ENCODE data around the gene ETFDH. TPM values are rescaled to one million over a fixed set of nuclear protein-coding genes. Genes with fewer than 3 reads are reported as not detected.
A peak's percentile ranks its signal among the peaks of the same experiment; 100 is the strongest.

The ETFDH gene
- total and polyA plus RNA-seq, 2 donors from 2014 or later, result 20.4 to 58.3 TPM

- FAIRE-seq, result peak; percentile 66
- no peaks in the 10 kb centered on the region for H3K9me3 ChIP-seq (ENCODE audit: control insufficient read depth in 2 of 3, insufficient read depth in 1 of 3, low read length in 3 of 3)
- peaks cover 8 to 55% (median 37%) of the 10 kb centered on the region in 3 donors for H3K36me3 ChIP-seq (ENCODE audit: control insufficient read depth in 2 of 3, insufficient read depth in 3 of 3, low read length in 3 of 3)
Observed at GRCh38 chr4:158714937-158715336, 42.8 kb downstream of the ETFDH start.

GRCh38 chr4:158715802-158716201 is 43.7 kb downstream of the ETFDH start:
- no peaks in the 10 kb centered on the region for H3K9me3 ChIP-seq (ENCODE audit: control insufficient read depth in 2 of 3, insufficient read depth in 1 of 3, low read length in 3 of 3)
- H3K4me1 ChIP-seq (ENCODE audit: control insufficient read depth in 2 of 3, insufficient read depth in 2 of 3, low read depth in 1 of 3, low read length in 3 of 3), result no peaks in the 10 kb centered on the region
- H3K36me3 ChIP-seq (ENCODE audit: control insufficient read depth in 2 of 3, insufficient read depth in 3 of 3, low read length in 3 of 3), result peaks cover 4 to 52% (median 39%) of the 10 kb centered on the region in 3 donors
- H3K4me3 ChIP-seq (ENCODE audit: low read length in 3 of 3), result no peak overlapping the region
- H3K27me3 ChIP-seq (ENCODE audit: control insufficient read depth, insufficient read depth, low read length), result no peaks in the 10 kb centered on the region
- no peak for FAIRE-seq
- intact Hi-C loops (cut with DNase I), result no loop called here
- no peak for DNase-seq
- H3K9ac ChIP-seq (ENCODE audit: low read length in 3 of 3), result no peak overlapping the region
- TF ChIP-seq, protein P1, sequence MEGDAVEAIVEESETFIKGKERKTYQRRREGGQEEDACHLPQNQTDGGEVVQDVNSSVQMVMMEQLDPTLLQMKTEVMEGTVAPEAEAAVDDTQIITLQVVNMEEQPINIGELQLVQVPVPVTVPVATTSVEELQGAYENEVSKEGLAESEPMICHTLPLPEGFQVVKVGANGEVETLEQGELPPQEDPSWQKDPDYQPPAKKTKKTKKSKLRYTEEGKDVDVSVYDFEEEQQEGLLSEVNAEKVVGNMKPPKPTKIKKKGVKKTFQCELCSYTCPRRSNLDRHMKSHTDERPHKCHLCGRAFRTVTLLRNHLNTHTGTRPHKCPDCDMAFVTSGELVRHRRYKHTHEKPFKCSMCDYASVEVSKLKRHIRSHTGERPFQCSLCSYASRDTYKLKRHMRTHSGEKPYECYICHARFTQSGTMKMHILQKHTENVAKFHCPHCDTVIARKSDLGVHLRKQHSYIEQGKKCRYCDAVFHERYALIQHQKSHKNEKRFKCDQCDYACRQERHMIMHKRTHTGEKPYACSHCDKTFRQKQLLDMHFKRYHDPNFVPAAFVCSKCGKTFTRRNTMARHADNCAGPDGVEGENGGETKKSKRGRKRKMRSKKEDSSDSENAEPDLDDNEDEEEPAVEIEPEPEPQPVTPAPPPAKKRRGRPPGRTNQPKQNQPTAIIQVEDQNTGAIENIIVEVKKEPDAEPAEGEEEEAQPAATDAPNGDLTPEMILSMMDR (IDR thresholded peaks at IDR 0.05; ENCODE audit: borderline replicate concordance, extremely low read depth, insufficient read depth), result no peak
- H3K27ac ChIP-seq (ENCODE audit: low read depth in 2 of 2, low read length in 2 of 2), result no peak overlapping the region

More at GRCh38 chr4:158714937-158715336, 42.8 kb downstream of the ETFDH start:
- H3K4me3 ChIP-seq (ENCODE audit: low read length in 3 of 3), result no peak overlapping the region
- no peaks in the 10 kb centered on the region for H3K27me3 ChIP-seq (ENCODE audit: control insufficient read depth, insufficient read depth, low read length)
- H3K4me1 ChIP-seq (ENCODE audit: control insufficient read depth in 2 of 3, insufficient read depth in 2 of 3, low read depth in 1 of 3, low read length in 3 of 3), result no peaks in the 10 kb centered on the region
- TF ChIP-seq, protein P1 (IDR thresholded peaks at IDR 0.05; ENCODE audit: borderline replicate concordance, extremely low read depth, insufficient read depth), result no peak
- no peak overlapping the region for H3K27ac ChIP-seq (ENCODE audit: low read depth in 2 of 2, low read length in 2 of 2)
- intact Hi-C loops (cut with DNase I), result no loop called here
- no peak for DNase-seq
- no peak overlapping the region for H3K9ac ChIP-seq (ENCODE audit: low read length in 3 of 3)

- DNase-seq (no peak), FAIRE-seq (no peak)
- TF ChIP-seq, protein P1 (IDR thresholded peaks at IDR 0.05; ENCODE audit: borderline replicate concordance, extremely low read depth, insufficient read depth), result no peak
- H3K36me3 ChIP-seq (ENCODE audit: control insufficient read depth in 2 of 3, insufficient read depth in 3 of 3, low read length in 3 of 3), result peaks cover 4 to 25% (median 21%) of the 10 kb centered on the region in 3 donors
- peaks cover 4 to 9% (median 6%) of the 10 kb centered on the region in 3 donors for H3K4me1 ChIP-seq (ENCODE audit: control insufficient read depth in 2 of 3, insufficient read depth in 2 of 3, low read depth in 1 of 3, low read length in 3 of 3)
- no peaks in the 10 kb centered on the region for H3K27me3 ChIP-seq (ENCODE audit: control insufficient read depth, insufficient read depth, low read length)
- peak overlapping the region in 1 of 3 donors; percentile 88 for H3K4me3 ChIP-seq (ENCODE audit: low read length in 3 of 3)
- intact Hi-C loops (cut with DNase I), result no loop called here
- no peaks in the 10 kb centered on the region for H3K9me3 ChIP-seq (ENCODE audit: control insufficient read depth in 2 of 3, insufficient read depth in 1 of 3, low read length in 3 of 3)
- no peak overlapping the region for H3K27ac ChIP-seq (ENCODE audit: low read depth in 2 of 2, low read length in 2 of 2)
- H3K9ac ChIP-seq (ENCODE audit: low read length in 3 of 3), result peak overlapping the region in 1 of 3 donors; percentile 97
Observed at GRCh38 chr4:158721680-158722079, 49.6 kb downstream of the ETFDH start.

All from kidney (tissue), 14 donors.